Measurements from ENCODE around the gene VDR. TPM values are rescaled to one million over a fixed set of nuclear protein-coding genes. Genes with fewer than 3 reads are reported as not detected.
"Not testable (repeated sequence)": the region's sequence is repeated elsewhere in the genome, so short reads cannot be mapped to it uniquely, and the experiment has no call there.

Gene VDR
- polyA plus RNA-seq, 1 donor, result 3.1 TPM

- no peak for DNase-seq
Observed at GRCh38 chr12:47813511-47814196, 91.1 kb downstream of the VDR start.

DNA sequence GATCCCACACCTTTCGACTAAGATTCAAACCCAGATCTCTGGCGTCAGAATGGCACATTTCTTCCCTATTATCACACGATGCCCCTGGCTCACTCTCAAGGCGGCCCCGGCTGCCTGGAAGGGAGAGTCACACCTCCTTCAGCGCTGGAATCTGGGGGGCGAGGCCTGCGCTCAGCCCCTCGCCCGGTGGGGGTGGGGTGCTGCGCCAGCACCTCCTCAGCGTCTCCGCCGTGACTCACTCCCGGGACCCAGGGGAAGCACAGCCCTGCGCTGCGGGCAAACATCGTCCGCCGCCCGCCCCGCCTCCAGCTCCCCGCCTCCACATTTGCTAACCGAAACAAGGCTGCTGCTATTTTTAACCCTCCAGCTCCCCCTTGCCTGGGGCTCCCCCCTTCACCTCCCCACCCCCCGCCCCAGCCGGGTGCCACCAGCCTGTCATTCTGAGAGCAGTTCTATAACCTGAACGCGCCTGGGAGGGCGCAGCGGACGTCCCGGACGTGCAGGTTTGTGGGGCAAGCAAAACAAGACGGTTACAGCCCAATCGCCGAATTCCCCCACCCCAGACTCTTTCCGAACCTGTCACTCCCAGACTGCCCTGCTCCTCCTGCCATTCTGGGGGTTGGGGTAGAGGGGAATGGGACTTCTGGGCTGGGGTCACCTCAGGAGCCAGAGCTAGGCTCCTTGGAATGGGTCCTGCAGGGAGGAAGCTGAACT lies 91.8 kb downstream of the VDR start:
- DNase-seq, result peak; percentile 80

- no peak for DNase-seq
Observed at GRCh38 chr12:47811581-47812484, 93.0 kb downstream of the VDR start.

DNA sequence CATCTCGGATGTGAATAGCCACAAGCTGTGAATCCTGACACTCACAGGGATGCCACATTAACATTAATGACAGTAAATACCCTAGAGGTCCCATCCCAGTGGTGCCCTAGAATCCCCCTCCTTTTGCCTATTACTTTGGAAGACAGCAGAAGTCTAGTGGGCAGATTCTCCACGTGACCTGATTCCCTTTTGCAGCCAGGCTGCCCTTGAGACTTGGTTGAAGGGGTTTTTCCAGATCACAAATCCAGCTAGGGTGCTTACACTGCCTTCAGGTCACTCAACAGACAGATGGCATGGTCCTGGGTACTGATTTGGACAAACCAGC lies 93.8 kb downstream of the VDR start:
- DNase-seq, result no peak

DNA sequence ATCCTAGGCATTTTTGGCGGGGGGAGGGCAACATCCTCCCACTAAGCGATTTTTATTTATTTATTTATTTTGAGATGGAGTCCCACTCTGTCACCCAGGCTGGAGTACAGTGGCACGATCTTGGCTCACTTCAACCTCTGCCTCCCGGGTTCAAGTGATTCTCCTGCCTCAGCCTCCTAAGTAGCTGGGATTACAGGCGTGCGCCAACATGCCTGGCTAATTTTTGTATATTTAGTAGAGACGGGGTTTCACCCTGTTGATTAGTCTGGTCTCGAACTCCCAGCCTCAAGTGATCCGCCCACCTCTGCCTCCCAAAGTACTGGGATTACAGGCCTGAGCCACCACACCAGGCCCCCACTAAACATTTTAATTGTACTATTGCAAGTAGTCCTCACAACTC lies 95.3 kb downstream of the VDR start:
- not testable (repeated sequence) for DNase-seq

- DNase-seq, result no peak
Observed at GRCh38 chr12:47808574-47809365, 96.0 kb downstream of the VDR start.

DNA sequence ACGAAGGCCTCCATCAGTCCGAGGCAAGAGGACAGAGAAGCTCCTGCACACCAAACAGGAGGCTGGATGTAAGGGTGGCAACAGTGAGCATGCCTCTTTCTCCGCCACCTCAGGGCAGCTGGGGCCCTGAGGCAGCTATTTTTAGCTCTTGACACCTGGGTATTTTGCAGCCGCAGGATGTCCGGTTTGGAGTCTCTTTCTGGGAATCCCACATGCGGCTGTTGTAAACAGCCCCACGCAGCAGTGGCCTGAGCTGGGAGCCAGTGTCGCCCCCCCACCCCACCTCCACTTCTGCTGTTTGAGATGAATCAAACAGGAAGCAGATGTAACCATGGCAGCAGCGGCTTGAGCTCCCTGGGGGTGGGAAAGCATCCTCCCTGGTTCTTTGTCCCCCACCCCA lies 96.7 kb downstream of the VDR start:
- DNase-seq, result no peak

- DNase-seq, result no peak
Observed at GRCh38 chr12:47807338-47807737, 97.5 kb downstream of the VDR start.

- no peak for DNase-seq
Observed at GRCh38 chr12:47805417-47805816, 99.4 kb downstream of the VDR start.

GRCh38 chr12:47804171-47804570 lies 100.6 kb downstream of the VDR start:
- DNase-seq, result no peak

DNA sequence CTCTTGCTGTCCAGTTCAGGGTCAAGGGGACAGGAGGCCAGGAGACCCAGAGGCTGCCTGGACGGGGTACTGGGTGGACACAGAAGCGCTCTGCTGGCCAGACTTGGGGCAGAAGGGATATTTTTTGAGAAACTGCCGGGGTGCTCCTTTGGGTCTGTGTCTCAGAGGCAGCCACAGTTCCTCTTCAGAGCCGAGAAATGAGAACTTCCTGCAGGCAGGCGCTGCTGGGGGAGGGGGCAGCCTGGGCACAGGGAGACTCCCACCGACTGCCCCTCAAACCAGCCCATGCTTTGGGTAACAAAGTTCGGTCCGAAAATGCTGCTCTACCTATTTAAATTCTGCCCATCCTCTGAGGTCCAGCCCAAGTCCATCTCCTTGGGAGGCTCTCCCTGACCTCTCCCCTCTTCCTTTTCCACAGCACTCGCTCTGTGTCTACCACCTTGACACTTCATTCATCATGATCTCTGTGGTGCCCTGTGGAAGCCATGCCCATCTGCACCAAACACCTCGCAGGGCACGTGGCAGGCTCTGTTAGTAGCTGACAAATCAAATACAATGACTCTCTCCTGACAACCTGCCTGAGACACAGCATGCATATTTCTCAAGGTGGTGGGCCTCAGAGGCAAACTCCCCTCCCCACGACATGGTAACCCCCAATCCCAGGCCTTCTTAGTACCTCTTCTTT lies 101.5 kb downstream of the VDR start:
- DNase-seq, result no peak

DNA sequence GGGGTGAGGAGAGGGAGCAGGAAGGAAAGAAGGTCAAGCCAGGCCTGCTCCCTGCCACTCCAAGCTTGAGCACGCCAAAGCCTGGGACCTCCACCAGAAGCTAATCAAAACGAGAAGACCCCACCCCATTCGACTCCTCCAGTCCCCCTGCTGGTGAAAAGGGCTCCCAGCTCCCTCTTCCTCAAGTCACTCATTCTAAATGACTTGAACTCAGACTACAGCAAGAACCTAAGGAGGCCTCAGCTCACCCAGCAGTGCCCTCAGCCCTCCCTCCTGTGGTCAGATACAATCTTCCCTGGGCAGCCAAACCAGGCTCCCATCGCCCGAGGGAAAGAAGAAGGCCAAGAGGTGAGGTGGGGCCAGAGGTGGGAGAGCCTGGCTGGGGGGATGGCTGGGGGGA lies 102.5 kb downstream of the VDR start:
- no peak for DNase-seq

DNA sequence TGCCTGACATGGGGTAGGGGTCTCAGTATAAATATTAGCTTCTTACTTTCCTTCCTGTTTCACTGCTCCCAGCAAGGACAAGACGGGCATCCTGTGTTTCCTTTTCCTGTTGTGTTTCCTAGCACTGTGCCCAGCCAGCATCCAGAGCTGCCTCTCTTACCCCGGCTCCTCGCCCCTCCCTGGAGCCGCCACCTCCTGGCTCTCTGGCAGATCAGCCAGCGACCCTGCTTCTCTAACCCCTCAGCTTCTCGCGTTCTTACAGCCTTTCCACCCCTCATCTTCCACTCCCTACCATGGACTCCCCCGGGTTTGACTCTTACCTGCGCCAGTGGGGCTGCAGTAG lies 102.9 kb downstream of the VDR start:
- no peak for DNase-seq

DNA sequence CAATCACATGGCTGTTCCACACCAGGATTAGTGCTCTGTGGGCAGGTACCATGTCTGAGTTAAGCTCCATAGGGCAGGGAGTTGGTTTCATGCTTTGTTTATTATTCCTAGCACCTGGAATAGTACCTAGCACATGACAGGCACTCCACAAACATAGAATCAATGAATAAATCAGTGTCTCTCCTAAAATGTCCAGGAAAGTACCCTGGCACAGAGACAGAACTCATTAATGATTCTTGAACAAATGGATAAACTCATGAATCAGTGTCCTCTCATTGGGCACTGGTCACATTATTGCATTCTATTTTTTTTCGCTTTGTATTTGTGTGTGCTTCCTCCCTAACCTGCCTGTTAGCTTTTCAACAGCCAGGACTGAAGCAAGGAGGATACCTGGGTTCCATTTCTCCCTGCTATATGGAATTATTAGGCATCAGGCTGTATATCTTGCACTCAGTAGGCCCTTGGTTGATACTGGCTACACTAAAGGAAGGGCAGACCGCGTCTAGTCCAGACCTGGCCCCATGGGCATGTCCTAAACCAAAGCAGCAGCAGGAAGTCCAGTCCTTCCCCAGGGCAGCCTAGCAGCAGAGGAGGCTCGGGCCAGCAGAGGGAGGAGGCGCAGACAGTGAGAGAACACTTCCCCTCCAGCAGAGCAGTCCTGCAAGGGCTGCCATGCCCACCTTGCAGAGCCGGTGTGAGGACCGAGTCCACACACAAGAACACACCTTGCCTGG lies 103.5 kb downstream of the VDR start:
- DNase-seq, result no peak

- no peak for DNase-seq
Observed at GRCh38 chr12:47800582-47800981, 104.2 kb downstream of the VDR start.

DNA sequence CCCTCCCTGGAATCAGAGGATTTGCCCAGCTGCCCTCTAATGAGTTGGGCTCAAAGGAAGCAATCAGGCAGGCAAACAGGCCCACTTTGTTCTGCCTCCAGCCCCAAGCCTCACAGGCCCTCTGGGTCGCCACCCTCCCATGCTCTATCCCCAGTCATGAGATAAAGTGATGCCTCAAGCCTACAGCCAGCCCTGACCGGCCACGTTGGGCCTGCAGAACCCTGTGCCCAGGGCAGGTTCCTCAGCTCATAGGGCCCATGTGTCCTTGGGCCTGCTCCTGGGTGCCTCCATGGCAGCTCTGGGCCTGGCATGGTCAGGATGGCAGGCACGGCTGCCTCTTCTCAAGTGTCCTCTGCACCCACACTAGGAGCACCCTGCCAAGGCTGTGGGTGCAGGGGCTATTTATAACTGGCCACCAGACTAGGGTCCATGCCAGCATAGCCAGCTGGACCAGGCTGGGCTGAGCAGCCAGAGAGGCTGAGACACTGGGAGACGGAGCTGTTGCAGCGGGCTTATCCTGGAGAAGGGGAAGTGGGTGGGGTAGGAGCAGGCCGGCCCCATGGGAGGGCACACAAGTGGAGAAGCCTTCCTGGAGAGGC lies 105.3 kb downstream of the VDR start:
- no peak for DNase-seq

DNA sequence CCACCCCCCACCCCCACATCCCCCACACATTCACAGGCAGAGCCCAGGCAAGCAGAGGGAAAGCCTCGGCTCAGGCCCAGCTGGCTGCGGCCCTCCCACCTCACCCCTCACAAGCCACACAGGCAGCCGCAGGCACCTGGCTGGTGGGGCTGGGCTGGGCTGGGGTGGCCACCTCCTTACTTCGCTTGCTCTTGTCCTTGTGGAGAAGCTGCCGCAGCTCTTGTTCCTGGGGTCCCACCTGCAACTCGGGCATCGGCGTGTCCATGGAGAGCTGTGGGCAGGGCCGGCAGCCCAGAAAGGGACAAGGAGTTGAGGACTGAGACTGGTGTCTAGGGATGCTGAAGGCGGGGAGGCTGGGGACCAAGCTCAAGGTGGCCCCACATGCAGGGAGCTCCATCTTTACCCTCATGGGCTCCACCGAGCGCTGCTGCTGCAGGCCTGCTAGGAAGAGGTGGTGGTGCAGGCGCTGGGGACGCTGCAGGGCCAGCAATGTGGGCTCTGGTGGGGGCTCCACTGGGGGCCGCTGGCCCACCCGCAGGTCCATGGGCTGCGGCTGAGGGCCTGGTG lies 106.3 kb downstream of the VDR start:
- DNase-seq, result no peak

GRCh38 chr12:47797441-47797840 lies 107.4 kb downstream of the VDR start:
- no peak for DNase-seq

- no peak for DNase-seq
Observed at GRCh38 chr12:47795814-47796411, 108.9 kb downstream of the VDR start.

All from left kidney (tissue), 2 donors.